ENCODE data around the gene SPON1.
A peak's percentile ranks its signal among the peaks of the same experiment; 100 is the strongest.
"Not testable (repeated sequence)": the region's sequence is repeated elsewhere in the genome, so short reads cannot be mapped to it uniquely, and the experiment has no call there.

The SPON1 gene

DNA sequence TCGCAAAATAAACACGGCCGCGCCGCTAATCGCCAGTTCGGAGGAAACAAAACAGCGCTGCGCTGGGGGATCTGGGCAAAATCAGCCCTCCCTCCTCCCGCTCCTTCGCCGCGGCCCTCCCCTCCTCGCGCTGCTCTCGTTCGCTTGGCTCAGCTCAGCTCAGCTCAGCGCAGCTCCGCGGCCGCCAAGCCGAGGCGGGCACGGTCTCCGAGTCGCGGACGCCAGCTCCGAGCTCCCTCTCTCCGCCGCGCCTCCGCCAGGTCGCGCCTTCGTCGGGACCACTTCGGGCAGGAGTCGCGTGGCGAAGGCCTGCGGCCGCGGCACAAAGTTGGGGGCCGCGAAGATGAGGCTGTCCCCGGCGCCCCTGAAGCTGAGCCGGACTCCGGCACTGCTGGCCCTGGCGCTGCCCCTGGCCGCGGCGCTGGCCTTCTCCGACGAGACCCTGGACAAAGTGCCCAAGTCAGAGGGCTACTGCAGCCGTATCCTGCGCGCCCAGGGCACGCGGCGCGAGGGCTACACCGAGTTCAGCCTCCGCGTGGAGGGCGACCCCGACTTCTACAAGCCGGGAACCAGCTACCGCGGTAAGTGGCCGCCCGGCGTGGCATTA lies at the start of gene SPON1:
SPON1 (plus strand) TSS at position 162 of the 607 bp plus-strand sequence; CDS start at position 344, 182 bp downstream.
- peak within 1 kb of the TSS; percentile 81 to 87 for H3K9ac ChIP-seq (ENCODE audit: low read length in 2 of 2)
- no peaks in the 10 kb centered on the region for H3K9me3 ChIP-seq (ENCODE audit: control insufficient read depth in 2 of 2, low read length in 2 of 2)
- no peaks in the 10 kb centered on the region for H3K27me3 ChIP-seq (ENCODE audit: control insufficient read depth in 1 of 2, insufficient read depth in 2 of 2, low read length in 2 of 2)
- no peaks in the 10 kb centered on the region for H3K36me3 ChIP-seq (ENCODE audit: control insufficient read depth in 2 of 2, insufficient read depth in 2 of 2, low read length in 2 of 2)
- H3K4me3 ChIP-seq (ENCODE audit: low read length in 2 of 2), result peak within 1 kb of the TSS; percentile 83 to 91
- peak within 1 kb of the TSS; percentile 88 for H3K27ac ChIP-seq (ENCODE audit: low read length)
- peaks cover 31% of the 10 kb centered on the region for H3K4me1 ChIP-seq (ENCODE audit: control insufficient read depth, insufficient read depth, low read length)

DNA sequence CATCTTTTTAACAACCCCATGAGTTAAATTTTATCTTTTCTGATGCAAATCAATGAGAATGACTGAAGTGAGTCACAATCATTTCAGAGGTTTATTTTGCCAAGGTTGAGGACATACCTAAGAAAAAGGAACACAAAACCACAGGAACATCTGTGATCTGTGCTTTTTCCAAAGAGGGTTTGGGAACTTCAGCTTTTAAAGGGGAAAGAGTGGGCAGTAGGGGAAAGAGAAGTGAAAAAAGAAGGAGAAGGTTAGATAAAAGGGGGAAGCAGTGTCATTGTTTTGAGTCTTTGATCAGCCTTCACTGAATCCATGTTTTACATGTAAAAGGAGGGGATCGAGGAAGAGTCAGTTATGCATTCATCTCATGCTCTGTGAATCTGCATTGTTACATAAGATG lies 45.3 kb upstream of the SPON1 start:
- Histone ChIP-seq H3K27ac (ENCODE audit: low read length) (no peak overlapping the region), H3K27me3 (ENCODE audit: control insufficient read depth in 1 of 2, insufficient read depth in 2 of 2, low read length in 2 of 2) (no peaks in the 10 kb centered on the region), H3K9me3 (ENCODE audit: control insufficient read depth in 2 of 2, low read length in 2 of 2) (no peaks in the 10 kb centered on the region), H3K36me3 (ENCODE audit: control insufficient read depth in 2 of 2, insufficient read depth in 2 of 2, low read length in 2 of 2) (no peaks in the 10 kb centered on the region), H3K9ac (ENCODE audit: low read length in 2 of 2) (no peak overlapping the region), H3K4me1 (ENCODE audit: control insufficient read depth, insufficient read depth, low read length) (no peaks in the 10 kb centered on the region), H3K4me3 (ENCODE audit: low read length in 2 of 2) (no peak overlapping the region)

DNA sequence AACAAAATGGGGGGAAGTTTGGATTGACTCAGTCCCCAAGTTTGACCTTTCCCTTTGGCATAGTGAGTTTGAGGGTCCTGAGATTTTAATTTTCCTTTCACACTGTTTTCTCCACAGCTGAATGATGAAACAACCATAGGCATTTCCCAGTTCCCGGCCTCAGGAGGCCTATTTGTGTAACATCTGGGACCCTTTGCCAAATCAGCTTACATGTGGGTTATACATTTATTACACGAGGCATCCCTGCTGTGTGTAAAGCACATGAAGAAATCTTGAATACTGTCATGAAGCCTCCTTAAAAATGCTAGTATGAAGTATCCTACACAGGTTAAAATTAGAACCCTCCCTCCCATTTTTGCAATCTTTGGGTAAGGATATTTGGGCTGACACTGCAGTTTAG lies 44.6 kb upstream of the SPON1 start:
- Histone ChIP-seq H3K36me3 (ENCODE audit: control insufficient read depth in 2 of 2, insufficient read depth in 2 of 2, low read length in 2 of 2) (no peaks in the 10 kb centered on the region), H3K27me3 (ENCODE audit: control insufficient read depth in 1 of 2, insufficient read depth in 2 of 2, low read length in 2 of 2) (peaks cover 0 to 3% of the 10 kb centered on the region in 2 donors), H3K9ac (ENCODE audit: low read length in 2 of 2) (no peak overlapping the region), H3K4me3 (ENCODE audit: low read length in 2 of 2) (no peak overlapping the region), H3K27ac (ENCODE audit: low read length) (no peak overlapping the region), H3K9me3 (ENCODE audit: control insufficient read depth in 2 of 2, low read length in 2 of 2) (no peaks in the 10 kb centered on the region), H3K4me1 (ENCODE audit: control insufficient read depth, insufficient read depth, low read length) (no peaks in the 10 kb centered on the region)

DNA sequence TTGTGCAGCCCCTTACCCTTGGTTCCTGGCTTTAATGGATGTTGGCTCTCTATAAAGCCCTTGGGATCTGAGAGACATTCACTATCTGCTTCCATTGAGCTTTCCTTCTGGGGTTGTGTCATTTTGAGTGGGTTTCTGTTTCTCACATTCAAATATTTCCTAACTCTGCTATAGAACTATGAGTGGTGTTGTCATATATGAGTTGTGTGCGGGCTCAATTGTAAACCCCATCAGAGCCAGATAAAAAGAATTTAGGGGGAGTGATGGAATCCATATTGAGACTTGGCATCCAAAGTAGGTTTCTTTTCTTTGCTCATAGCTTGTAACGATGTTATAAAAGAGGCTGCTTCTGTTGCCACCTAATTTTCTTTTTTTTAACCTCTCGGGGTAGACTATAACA lies 41.8 kb upstream of the SPON1 start:
- H3K27me3 ChIP-seq (ENCODE audit: control insufficient read depth in 1 of 2, insufficient read depth in 2 of 2, low read length in 2 of 2), result peaks cover 0 to 5% of the 10 kb centered on the region in 2 donors
- no peak overlapping the region for H3K4me3 ChIP-seq (ENCODE audit: low read length in 2 of 2)
- H3K27ac ChIP-seq (ENCODE audit: low read length), result no peak overlapping the region
- no peaks in the 10 kb centered on the region for H3K4me1 ChIP-seq (ENCODE audit: control insufficient read depth, insufficient read depth, low read length)
- H3K9me3 ChIP-seq (ENCODE audit: control insufficient read depth in 2 of 2, low read length in 2 of 2), result no peaks in the 10 kb centered on the region
- H3K36me3 ChIP-seq (ENCODE audit: control insufficient read depth in 2 of 2, insufficient read depth in 2 of 2, low read length in 2 of 2), result no peaks in the 10 kb centered on the region
- no peak overlapping the region for H3K9ac ChIP-seq (ENCODE audit: low read length in 2 of 2)

DNA sequence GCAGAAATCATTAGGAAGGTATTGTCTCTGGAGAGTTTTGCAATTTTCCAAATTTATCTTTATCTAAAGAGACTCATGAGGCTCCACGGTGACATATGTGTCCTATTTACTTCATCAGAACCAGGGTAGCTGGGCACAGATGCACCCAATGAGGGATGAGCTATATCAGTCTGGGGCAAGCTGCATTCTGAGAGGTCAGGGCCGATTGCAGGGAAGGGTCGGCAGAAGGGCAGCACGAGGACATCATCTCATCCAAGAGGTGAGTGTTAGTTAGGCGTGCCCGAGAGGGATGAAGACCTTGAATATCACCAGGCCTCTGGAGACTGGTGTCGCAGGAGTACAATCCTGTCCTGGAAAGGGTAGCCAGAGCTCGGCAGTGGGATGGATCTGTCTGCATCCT lies 41.0 kb upstream of the SPON1 start:
- Histone ChIP-seq H3K4me3 (ENCODE audit: low read length in 2 of 2) (no peak overlapping the region), H3K27ac (ENCODE audit: low read length) (no peak overlapping the region), H3K36me3 (ENCODE audit: control insufficient read depth in 2 of 2, insufficient read depth in 2 of 2, low read length in 2 of 2) (no peaks in the 10 kb centered on the region), H3K4me1 (ENCODE audit: control insufficient read depth, insufficient read depth, low read length) (no peaks in the 10 kb centered on the region), H3K9me3 (ENCODE audit: control insufficient read depth in 2 of 2, low read length in 2 of 2) (no peaks in the 10 kb centered on the region), H3K27me3 (ENCODE audit: control insufficient read depth in 1 of 2, insufficient read depth in 2 of 2, low read length in 2 of 2) (peaks cover 0 to 5% of the 10 kb centered on the region in 2 donors), H3K9ac (ENCODE audit: low read length in 2 of 2) (no peak overlapping the region)

DNA sequence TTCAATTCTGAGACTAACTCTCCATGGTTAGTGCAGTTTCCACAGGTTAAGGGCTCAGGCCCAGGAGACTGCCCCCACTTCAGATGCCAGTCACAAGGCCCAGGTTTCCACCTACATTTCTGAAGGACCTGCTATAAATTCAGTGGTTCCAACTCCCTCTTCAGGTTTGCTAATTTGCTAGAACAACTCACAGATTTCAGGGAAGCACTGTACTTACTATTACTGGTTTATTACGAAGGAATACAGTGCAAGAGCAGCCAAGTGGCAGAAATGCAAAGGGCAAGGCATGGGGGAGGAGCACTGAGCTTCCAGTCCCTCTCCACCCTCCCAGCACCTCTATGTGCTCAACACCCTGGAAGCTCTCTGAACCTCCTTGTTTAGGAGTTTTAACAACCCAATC lies 39.3 kb upstream of the SPON1 start:
- H3K27me3 ChIP-seq (ENCODE audit: control insufficient read depth in 1 of 2, insufficient read depth in 2 of 2, low read length in 2 of 2), result peaks cover 0 to 5% of the 10 kb centered on the region in 2 donors
- H3K9me3 ChIP-seq (ENCODE audit: control insufficient read depth in 2 of 2, low read length in 2 of 2), result no peaks in the 10 kb centered on the region
- no peak overlapping the region for H3K27ac ChIP-seq (ENCODE audit: low read length)
- no peak overlapping the region for H3K4me3 ChIP-seq (ENCODE audit: low read length in 2 of 2)
- H3K36me3 ChIP-seq (ENCODE audit: control insufficient read depth in 2 of 2, insufficient read depth in 2 of 2, low read length in 2 of 2), result no peaks in the 10 kb centered on the region
- H3K9ac ChIP-seq (ENCODE audit: low read length in 2 of 2), result no peak overlapping the region
- H3K4me1 ChIP-seq (ENCODE audit: control insufficient read depth, insufficient read depth, low read length), result no peaks in the 10 kb centered on the region

DNA sequence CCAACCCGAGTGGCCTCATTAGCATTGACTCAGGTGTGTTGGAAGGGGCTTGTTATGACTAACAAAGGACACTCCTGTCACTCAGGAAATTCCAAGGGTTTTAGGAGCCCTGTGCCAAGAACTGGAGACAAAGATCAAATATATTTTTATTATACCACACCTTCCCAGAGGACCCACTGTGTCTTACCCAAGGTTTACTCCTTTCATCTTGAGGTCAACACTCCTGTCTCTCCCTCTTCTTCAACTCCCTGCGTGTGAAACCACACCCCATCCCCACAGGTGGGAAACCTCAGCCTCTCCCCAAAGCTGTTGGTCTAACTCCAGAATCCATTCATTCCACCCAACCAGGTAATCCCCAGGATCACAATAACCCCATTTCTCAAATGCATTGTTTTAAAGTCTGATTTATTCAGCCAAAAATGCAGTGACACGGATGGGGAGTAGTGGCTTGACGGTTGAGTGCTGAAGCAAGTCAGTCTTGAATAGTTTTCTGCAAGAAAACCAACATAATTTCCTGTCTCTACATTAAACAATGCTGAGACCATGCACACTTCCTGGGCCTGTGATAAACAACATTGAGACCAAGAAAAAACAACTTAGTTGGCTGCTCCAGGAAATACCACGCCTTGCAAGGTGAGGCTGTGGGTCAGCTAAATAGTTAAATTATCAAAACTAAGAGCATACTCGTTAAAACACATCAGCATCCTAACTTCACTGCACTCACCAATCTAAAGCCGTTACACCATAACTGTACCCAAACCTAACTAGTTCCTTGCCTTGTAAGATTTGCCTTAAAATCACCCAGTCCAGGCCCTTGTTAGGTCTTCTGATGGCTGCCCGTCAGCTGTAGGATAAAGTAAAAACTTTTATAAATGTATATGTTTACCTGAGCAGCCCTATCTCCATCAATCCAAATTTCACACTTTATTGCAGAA lies 38.5 kb upstream of the SPON1 start:
- H3K27me3 ChIP-seq (ENCODE audit: control insufficient read depth in 1 of 2, insufficient read depth in 2 of 2, low read length in 2 of 2), result peaks cover 0 to 5% of the 10 kb centered on the region in 2 donors

DNA sequence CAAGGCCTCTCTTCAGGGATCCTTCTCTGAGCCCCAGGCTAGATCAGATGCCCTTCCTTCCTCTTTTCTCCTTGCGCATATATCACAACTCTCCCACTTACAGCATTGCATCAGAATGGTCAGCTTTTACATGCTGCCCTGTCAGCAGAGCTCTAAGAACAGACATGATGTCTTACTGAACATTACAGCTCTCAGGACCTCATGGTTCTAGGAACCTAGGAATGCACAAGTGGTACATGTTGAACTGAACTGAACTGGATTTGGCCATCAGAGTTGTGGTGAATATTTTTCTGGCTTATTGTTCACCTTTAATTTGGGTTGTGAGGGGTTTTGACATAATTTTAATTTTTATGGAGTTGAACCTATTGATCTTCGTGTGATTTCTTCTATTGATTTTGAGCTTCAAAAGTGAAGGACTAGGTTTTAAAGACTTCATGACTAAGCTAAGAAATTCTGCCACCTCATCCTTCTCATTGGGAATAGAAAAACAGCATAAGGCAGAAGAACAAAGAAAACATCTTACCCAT lies 37.7 kb upstream of the SPON1 start:
- H3K27ac ChIP-seq (ENCODE audit: low read length), result no peak overlapping the region
- no peaks in the 10 kb centered on the region for H3K4me1 ChIP-seq (ENCODE audit: control insufficient read depth, insufficient read depth, low read length)
- H3K27me3 ChIP-seq (ENCODE audit: control insufficient read depth in 1 of 2, insufficient read depth in 2 of 2, low read length in 2 of 2), result peaks cover 0 to 5% of the 10 kb centered on the region in 2 donors
- no peaks in the 10 kb centered on the region for H3K36me3 ChIP-seq (ENCODE audit: control insufficient read depth in 2 of 2, insufficient read depth in 2 of 2, low read length in 2 of 2)
- no peak overlapping the region for H3K9ac ChIP-seq (ENCODE audit: low read length in 2 of 2)
- H3K4me3 ChIP-seq (ENCODE audit: low read length in 2 of 2), result no peak overlapping the region
- no peaks in the 10 kb centered on the region for H3K9me3 ChIP-seq (ENCODE audit: control insufficient read depth in 2 of 2, low read length in 2 of 2)

More for the DNA sequence above, 38.5 kb upstream of the SPON1 start:
- Histone ChIP-seq H3K4me1 (ENCODE audit: control insufficient read depth, insufficient read depth, low read length) (no peaks in the 10 kb centered on the region), H3K27ac (ENCODE audit: low read length) (no peak overlapping the region), H3K9me3 (ENCODE audit: control insufficient read depth in 2 of 2, low read length in 2 of 2) (no peaks in the 10 kb centered on the region), H3K36me3 (ENCODE audit: control insufficient read depth in 2 of 2, insufficient read depth in 2 of 2, low read length in 2 of 2) (no peaks in the 10 kb centered on the region), H3K4me3 (ENCODE audit: low read length in 2 of 2) (no peak overlapping the region), H3K9ac (ENCODE audit: low read length in 2 of 2) (no peak overlapping the region)

DNA sequence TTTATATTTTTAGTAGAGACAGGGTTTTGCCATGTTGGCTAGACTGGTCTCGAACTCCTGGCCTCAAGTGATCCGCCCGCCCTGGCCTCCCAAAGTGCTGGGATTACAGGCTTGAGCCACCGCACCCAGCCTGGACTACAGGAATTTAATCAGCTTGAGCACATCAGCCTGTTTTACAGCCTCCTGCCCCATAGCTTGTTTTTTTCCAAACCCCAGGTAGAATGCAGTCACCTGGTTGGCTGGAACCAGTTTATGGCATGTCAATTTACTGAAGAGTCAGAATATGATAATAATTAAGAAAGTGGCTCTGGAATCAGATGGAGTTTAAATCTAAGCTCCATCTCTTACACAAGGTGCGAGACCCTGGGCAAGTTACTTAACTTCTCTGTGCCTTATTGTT lies 36.2 kb upstream of the SPON1 start:
- not testable (repeated sequence) for H3K9me3 ChIP-seq (ENCODE audit: control insufficient read depth in 2 of 2, low read length in 2 of 2); H3K36me3 ChIP-seq (ENCODE audit: control insufficient read depth in 2 of 2, insufficient read depth in 2 of 2, low read length in 2 of 2); H3K27me3 ChIP-seq (ENCODE audit: control insufficient read depth in 1 of 2, insufficient read depth in 2 of 2, low read length in 2 of 2); H3K4me1 ChIP-seq (ENCODE audit: control insufficient read depth, insufficient read depth, low read length); H3K27ac ChIP-seq (ENCODE audit: low read length); H3K9ac ChIP-seq (ENCODE audit: low read length in 2 of 2); H3K4me3 ChIP-seq (ENCODE audit: low read length in 2 of 2)

DNA sequence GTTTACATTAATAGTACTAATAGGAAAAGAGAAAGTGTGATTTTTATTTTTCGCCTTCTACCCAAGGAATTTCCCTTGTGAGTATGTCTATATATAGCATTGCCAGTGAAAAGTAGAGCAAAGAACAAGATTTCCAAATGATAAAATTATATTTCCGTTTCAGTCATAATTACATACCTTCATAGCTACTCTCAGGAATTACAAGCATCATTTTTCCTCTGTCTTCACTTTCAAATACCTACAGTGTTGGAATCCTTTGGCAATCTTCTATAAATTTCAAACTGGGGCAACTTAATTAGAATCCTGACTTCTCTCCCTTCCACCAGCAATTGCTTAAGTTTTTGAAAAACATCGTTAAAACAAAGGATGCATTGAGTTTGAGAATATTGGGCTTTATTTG lies 35.5 kb upstream of the SPON1 start:
- Histone ChIP-seq H3K4me1 (ENCODE audit: control insufficient read depth, insufficient read depth, low read length) (no peaks in the 10 kb centered on the region), H3K36me3 (ENCODE audit: control insufficient read depth in 2 of 2, insufficient read depth in 2 of 2, low read length in 2 of 2) (no peaks in the 10 kb centered on the region), H3K9me3 (ENCODE audit: control insufficient read depth in 2 of 2, low read length in 2 of 2) (no peaks in the 10 kb centered on the region), H3K27ac (ENCODE audit: low read length) (no peak overlapping the region), H3K9ac (ENCODE audit: low read length in 2 of 2) (no peak overlapping the region), H3K4me3 (ENCODE audit: low read length in 2 of 2) (no peak overlapping the region), H3K27me3 (ENCODE audit: control insufficient read depth in 1 of 2, insufficient read depth in 2 of 2, low read length in 2 of 2) (peaks cover 0 to 5% of the 10 kb centered on the region in 2 donors)
